ENCODE results near the gene NMT1. TPM values are rescaled to one million over a fixed set of nuclear protein-coding genes. Genes with fewer than 3 reads are reported as not detected.
A peak's percentile ranks its signal among the peaks of the same experiment; 100 is the strongest.

The NMT1 gene
- total and polyA plus RNA-seq, 10 donors = 37.5 to 108 (median 63.9) TPM

DNA sequence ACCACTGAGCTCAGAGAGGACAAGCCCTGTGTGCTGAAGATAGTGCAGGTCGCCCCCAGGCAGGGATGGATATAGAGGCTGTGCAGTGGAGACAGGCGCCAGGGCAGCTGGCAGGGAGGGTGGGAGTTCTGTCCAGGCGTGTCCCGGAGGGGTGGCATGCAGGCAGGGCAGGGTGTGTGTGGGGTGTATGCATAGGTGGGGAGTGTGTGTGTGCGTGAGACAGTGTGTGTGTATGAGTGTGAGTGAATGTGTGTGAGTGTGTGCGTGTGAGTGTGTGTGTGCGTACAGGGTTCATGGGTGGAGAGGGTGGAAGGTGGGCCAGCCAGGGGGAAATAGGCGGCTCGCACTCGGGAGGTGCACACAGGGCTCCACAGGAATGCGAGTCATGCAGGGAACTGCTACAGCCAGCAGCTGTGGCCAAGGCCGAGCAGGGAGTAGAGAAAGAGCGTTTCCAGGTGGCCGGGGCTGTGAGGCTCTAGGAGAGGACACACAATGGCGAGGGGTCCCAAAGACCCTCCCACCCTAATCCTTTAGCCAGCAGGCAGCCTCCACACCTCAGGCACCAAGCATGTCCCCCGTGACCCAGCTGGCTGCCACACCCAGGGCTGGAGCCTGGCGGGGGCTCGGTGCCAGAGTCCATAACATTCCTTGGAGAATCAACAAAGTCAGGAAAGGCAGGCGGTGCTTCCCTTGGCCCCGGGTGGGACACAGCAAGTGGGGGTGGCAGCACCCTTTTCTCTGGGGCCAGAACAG, 66.6 kb downstream of the NMT1 start:
- Histone ChIP-seq H3K27me3 (replicated peaks in 1 of 7) (no peaks in the 10 kb centered on the region), H3K9me3 (no peaks in the 10 kb centered on the region), H3K36me3 (no peaks in the 10 kb centered on the region), H3K27ac (peak overlapping the region in 3 of 8 donors; percentile 18 to 57 (median 53)), H3K4me3 (no peak overlapping the region), H3K4me1 (peaks cover 5 to 69% (median 27%) of the 10 kb centered on the region in 6 donors)
- TF ChIP-seq POLR2AphosphoS5 (IDR thresholded peaks at IDR 0.05) = peak in 2 of 3 donors; percentile 23 to 27
- TF ChIP-seq, protein P1, sequence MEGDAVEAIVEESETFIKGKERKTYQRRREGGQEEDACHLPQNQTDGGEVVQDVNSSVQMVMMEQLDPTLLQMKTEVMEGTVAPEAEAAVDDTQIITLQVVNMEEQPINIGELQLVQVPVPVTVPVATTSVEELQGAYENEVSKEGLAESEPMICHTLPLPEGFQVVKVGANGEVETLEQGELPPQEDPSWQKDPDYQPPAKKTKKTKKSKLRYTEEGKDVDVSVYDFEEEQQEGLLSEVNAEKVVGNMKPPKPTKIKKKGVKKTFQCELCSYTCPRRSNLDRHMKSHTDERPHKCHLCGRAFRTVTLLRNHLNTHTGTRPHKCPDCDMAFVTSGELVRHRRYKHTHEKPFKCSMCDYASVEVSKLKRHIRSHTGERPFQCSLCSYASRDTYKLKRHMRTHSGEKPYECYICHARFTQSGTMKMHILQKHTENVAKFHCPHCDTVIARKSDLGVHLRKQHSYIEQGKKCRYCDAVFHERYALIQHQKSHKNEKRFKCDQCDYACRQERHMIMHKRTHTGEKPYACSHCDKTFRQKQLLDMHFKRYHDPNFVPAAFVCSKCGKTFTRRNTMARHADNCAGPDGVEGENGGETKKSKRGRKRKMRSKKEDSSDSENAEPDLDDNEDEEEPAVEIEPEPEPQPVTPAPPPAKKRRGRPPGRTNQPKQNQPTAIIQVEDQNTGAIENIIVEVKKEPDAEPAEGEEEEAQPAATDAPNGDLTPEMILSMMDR (IDR thresholded peaks at IDR 0.05 in 8 of 11, conservative IDR thresholded peaks at IDR 0.05 in 3 of 11) = no peak
- 61 to 77% (median 69%) methylated on average over 20 of the region's 20 CpGs for whole genome bisulfite sequencing, 5 donors
- intact Hi-C loops (cut with DNase I; ENCODE audit: low total_unique reads) = no loop called here
- no peak for DNase-seq

DNA sequence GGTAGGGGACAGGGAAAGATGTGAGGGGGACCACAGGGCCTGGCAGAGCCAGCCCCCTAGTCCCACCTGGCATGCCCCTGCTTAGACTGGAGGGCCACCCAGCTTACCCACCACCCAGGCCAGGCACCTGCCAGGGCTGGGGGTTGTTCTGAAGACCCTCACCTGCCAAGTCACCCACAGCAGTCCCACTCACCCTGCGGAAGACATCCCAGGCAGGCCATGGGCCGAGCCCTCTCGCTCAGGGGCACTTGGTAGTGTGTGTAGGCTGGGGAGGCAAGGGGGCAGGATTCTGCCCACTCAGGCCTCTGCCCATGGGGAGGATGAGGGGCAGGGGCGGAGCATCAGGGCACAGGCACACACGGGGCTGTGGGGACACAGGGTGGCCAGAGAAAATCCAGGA, 67.2 kb downstream of the NMT1 start:
- Histone ChIP-seq H3K4me1 (peaks cover 5 to 75% (median 30%) of the 10 kb centered on the region in 6 donors), H3K36me3 (no peaks in the 10 kb centered on the region), H3K27me3 (replicated peaks in 1 of 7) (no peaks in the 10 kb centered on the region), H3K4me3 (no peak overlapping the region), H3K9me3 (no peaks in the 10 kb centered on the region), H3K27ac (peak overlapping the region in 3 of 8 donors; percentile 18 to 57 (median 53))
- DNase-seq = no peak
- TF ChIP-seq POLR2A (IDR thresholded peaks at IDR 0.05) (no peak), POLR2AphosphoS5 (IDR thresholded peaks at IDR 0.05) (no peak)
- TF ChIP-seq, protein P1 (IDR thresholded peaks at IDR 0.05 in 8 of 11, conservative IDR thresholded peaks at IDR 0.05 in 3 of 11) = no peak
- 82 to 90% (median 89%) methylated on average over 5 of the region's 5 CpGs for WGBS, 5 donors
- intact Hi-C loops (cut with DNase I; ENCODE audit: low total_unique reads) = no loop called here

DNA sequence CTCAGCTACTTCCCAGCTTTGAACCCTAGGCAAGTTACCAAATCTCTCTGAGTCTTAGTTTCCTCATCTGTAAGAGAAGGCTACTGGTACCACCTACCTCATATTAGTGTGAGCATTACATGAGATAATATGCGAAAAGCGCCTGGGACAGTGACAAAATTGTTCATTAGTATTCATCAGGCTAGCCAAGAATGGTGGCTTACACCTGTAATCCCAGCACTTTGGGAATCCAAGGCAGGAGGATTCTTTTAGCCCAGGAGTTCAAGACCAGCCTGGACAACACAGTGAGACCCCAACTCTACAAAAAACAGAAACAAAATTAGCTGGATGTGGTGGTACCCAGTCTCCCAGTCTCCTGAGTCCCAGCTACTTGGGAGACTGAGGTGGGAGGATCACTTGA, 67.9 kb downstream of the NMT1 start:
- TF ChIP-seq POLR2AphosphoS5 (IDR thresholded peaks at IDR 0.05) (no peak), POLR2A (IDR thresholded peaks at IDR 0.05) (no peak)
- TF ChIP-seq, protein P1 (IDR thresholded peaks at IDR 0.05 in 8 of 11, conservative IDR thresholded peaks at IDR 0.05 in 3 of 11) = no peak
- peaks cover 5 to 75% (median 30%) of the 10 kb centered on the region in 6 donors for H3K4me1 ChIP-seq
- no peak overlapping the region for H3K4me3 ChIP-seq
- H3K36me3 ChIP-seq = no peaks in the 10 kb centered on the region
- H3K27me3 ChIP-seq (replicated peaks in 1 of 7) = no peaks in the 10 kb centered on the region
- peak overlapping the region in 1 of 8 donors; percentile 53 for H3K27ac ChIP-seq
- DNase-seq = no peak
- 90 to 100% (median 94%) methylated on average over 2 of the region's 2 CpGs for WGBS, 5 donors
- H3K9me3 ChIP-seq = no peaks in the 10 kb centered on the region
- intact Hi-C loops (cut with DNase I; ENCODE audit: low total_unique reads) = no loop called here

DNA sequence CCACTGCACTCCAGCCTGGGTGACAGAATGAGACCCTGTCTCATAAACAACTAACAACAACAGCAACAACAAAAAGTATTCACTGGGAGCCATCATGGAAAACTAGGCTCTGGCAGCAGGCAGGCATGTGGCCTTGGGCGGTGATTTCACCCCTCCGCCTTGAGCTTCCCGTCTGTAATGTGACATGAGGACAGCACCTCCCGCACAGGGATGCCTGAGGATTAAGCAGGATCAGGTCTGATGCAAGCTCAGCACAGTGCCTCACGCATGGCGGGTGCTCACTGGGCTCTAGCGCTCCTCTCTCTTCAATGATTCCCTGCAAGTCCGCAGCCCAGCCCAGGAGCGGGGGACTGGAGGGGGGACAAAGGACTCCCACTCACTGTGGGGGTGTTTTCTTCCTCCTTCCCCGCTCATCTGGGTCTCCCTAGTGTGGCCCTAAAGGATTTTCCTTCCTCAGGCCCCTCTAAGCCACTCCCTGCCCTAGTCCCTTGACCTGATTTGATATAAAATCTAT, 68.4 kb downstream of the NMT1 start:
- TF ChIP-seq POLR2AphosphoS5 (IDR thresholded peaks at IDR 0.05) = peak in 1 of 3 donors; percentile 33
- TF ChIP-seq, protein P1 (IDR thresholded peaks at IDR 0.05 in 8 of 11, conservative IDR thresholded peaks at IDR 0.05 in 3 of 11) = no peak
- Histone ChIP-seq H3K4me3 (no peak overlapping the region), H3K36me3 (no peaks in the 10 kb centered on the region), H3K27ac (peak overlapping the region in 2 of 8 donors; percentile 11 to 38), H3K4me1 (peaks cover 5 to 70% (median 27%) of the 10 kb centered on the region in 6 donors), H3K9me3 (no peaks in the 10 kb centered on the region), H3K27me3 (replicated peaks in 1 of 7) (no peaks in the 10 kb centered on the region)
- intact Hi-C loops (cut with DNase I; ENCODE audit: low total_unique reads) = no loop called here
- DNase-seq = no peak
- WGBS, 5 donors = 68 to 82% (median 79%) methylated on average over 10 of the region's 10 CpGs

Data from spleen (tissue), 11 donors.